GM23338 (cell line): ENCODE results near the gene CCNA2.

Experiments used
- CREB1 ChIP-seq: fragments of 250-450 bp; sonication (Bioruptor Pico); IDR thresholded peaks from 2 replicates; pipeline ENCODE4 v1.5.0; 2020; ENCODE audit warnings: low read depth, mild to moderate bottlenecking, moderate library complexity
- CTCF ChIP-seq, 2 experiments: fragments of 200-600 bp in 1 of 2; sonication (generic) in 1 of 2; conservative IDR thresholded peaks; 2 replicates each; pipeline versions ENCODE4 v1.5.1 to v1.6.1; 2016 to 2017; ENCODE audit warnings: antibody characterized with exemption in 2 of 2, low read depth in 2 of 2, mild to moderate bottlenecking in 2 of 2, moderate library complexity in 1 of 2
- EZH2 ChIP-seq: fragments of 200-600 bp; sonication (generic); IDR thresholded peaks from one replicate; pipeline ENCODE4 v1.8.0; 2017; ENCODE audit warnings: antibody characterized with exemption, mild to moderate bottlenecking, low read depth; ENCODE audit not compliant: unreplicated experiment
- EZH2phosphoT487 ChIP-seq: fragments of 200-600 bp; sonication (generic); IDR thresholded peaks from one replicate; pipeline ENCODE4 v1.8.1; 2018; ENCODE audit warnings: antibody characterized with exemption; ENCODE audit not compliant: unreplicated experiment
- JUNB ChIP-seq: IDR thresholded peaks from one replicate; pipeline ENCODE4 v1.6.1; 2016; ENCODE audit warnings: antibody characterized with exemption; ENCODE audit not compliant: unreplicated experiment
- POLR2AphosphoS5 ChIP-seq: IDR thresholded peaks from 2 replicates; pipeline ENCODE4 v1.6.1; 2016; ENCODE audit warnings: antibody characterized with exemption, low read depth
- REST ChIP-seq: IDR thresholded peaks from one replicate; pipeline ENCODE4 v1.6.1; 2018; ENCODE audit warnings: antibody characterized with exemption; ENCODE audit not compliant: unreplicated experiment
- STAT1 ChIP-seq: IDR thresholded peaks from one replicate; pipeline ENCODE4 v1.6.1; 2016; ENCODE audit warnings: antibody characterized with exemption; ENCODE audit not compliant: unreplicated experiment
- ZNF114 ChIP-seq: fragments of 250-450 bp; sonication (Bioruptor Pico); IDR thresholded peaks from 2 replicates; pipeline ENCODE4 v1.5.0; 2020; ENCODE audit warnings: mild to moderate bottlenecking, moderate library complexity
- ZNF331 ChIP-seq: fragments of 250-450 bp; sonication (Bioruptor Pico); IDR thresholded peaks from 2 replicates; pipeline ENCODE4 v1.5.0; 2020; ENCODE audit warnings: low read depth, mild to moderate bottlenecking, moderate library complexity

- TF ChIP-seq REST (no peak), EZH2 (no peak), CTCF (conservative IDR thresholded peaks at IDR 0.05; ENCODE audit: low read depth in 2 of 2) (no peak), ZNF114 (no peak), CREB1 (no peak), JUNB (no peak), POLR2AphosphoS5 (no peak), STAT1 (no peak), EZH2phosphoT487 (no peak), ZNF331 (no peak)
These were observed 37.5 kb downstream of the CCNA2 start for GRCh38 chr4:121786221-121786620.
